HL-60/S4 treated with retinoic acid at 250 ng/mL for 4 days and 3 days (cell line): ENCODE data around the gene USF2.

Experiments used
- in situ Hi-C: fragments of 300-500 bp; cut with MboI; formaldehyde crosslinking; loops from 2 replicates; pipeline ENCODE4 v1.7.0; 2022; ENCODE audit warnings: low sequenced_read_pairs

The USF2 gene

GRCh38 chr19:35317464-35318043, 48.8 kb downstream of the USF2 start:
- in situ Hi-C loops = no loop called here

DNA sequence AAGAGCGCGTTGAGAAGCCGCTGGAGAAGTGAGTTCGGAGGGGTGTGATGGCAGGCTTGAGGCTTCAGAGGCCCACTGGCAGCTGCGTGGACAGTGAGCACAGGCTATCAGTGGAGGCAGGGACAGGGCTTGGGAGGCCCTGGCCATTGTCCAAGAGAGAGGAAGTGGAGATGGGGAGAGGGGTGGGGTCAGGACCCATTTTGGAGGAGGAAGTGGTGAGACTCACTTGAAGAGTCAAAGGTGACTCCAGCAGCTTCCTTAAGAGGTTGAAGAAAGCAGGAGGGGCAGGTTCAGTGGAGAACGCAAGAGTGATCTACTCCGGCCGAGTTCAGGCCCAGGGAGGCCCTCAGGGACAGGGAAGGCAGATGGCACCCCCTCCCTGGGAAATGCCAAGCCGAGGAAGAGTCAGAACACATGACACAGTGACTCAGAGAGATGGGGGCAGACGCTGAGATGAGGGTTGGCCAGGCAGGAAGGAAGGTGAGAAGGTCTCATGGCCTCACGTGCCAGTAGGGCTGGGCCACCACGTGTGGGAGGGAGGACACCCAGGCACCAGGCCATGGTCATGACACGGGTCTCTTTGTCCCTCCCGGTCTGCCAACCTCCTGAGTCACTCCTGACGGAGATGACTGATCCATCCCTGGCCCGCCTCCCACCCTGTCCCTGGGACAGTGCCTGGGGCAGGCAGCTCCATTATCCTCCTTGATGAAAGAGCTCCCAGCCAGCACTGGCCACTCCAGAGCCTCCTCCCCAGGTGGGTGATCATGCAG, 50.1 kb downstream of the USF2 start:
- in situ Hi-C loops = no loop called here

- in situ Hi-C loops = no loop called here
Observed at GRCh38 chr19:35320065-35320713, 51.4 kb downstream of the USF2 start.

GRCh38 chr19:35321291-35321690, 52.5 kb downstream of the USF2 start:
- in situ Hi-C loops = no loop called here

DNA sequence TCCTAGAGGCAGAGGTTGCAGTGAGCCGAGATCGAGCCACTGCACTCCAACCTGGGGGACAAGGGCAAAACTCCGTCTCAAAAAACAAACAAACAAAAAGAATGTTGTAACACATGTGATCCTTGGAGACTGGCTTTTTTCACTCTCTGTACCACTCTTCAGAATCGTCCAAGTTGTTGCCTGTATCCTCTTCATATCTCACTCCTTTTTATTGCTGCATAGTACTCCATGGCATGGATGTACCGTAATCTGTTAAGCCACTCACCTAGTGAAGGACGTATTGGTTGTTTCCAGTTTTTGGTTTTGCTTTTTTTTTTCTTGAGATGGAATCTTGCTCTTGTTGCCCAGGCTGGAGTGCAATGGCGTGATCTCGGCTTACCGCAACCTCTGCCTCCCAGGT, 53.3 kb downstream of the USF2 start:
- in situ Hi-C loops = no loop called here

GRCh38 chr19:35327642-35328041, 58.9 kb downstream of the USF2 start:
- in situ Hi-C loops = no loop called here

DNA sequence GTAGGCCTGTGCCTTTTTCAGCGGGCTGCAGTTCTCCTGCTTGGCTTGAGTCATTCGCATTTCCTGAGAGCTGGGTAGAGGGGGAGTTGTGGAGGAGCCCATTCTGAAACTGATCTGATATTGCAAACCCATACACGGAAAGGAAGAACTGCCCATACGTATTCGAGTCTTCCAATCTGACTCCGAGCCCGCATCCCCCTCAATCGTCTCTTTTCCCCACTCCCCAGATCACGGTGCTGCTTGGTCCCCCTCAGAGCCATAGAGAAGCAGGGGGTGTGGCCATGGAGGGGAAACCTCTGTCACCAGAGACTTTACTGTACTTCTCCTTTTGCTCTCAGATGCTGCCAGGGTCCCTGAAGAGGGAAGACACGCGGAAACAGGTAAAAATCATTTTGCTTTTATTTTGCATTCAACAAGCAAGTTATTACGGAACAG, 60.1 kb downstream of the USF2 start, which contains the start of gene CD22:
TSS of gene CD22 (plus strand) at position 337 of the 435 bp plus-strand sequence. CDS start 2,854 bp downstream, outside the sequence.
- in situ Hi-C loops = no loop called here

- in situ Hi-C loops = no loop called here
Observed at GRCh38 chr19:35329323-35329722, 60.6 kb downstream of the USF2 start.
